CD14-positive monocyte (primary cell): ENCODE results near the gene NUP205. TPM values are rescaled to one million over a fixed set of nuclear protein-coding genes. Genes with fewer than 3 reads are reported as not detected.

ENCODE experiments used
- DNase-seq, 3 donors: peaks; one replicate each; pipeline ENCODE4 v3.0.0-alpha.2; 2011 to 2022
- H2AFZ ChIP-seq: 2 replicates; pipeline ENCODE4 v1.6.0; 2012; ENCODE audit warnings: mild to moderate bottlenecking, low read depth, low read length, inconsistent platforms; ENCODE audit not compliant: insufficient read depth, poor library complexity, severe bottlenecking
- H3K27ac ChIP-seq, 2 donors: 1 replicate in 1 of 2; 2 replicates in 1 of 2; pipeline ENCODE4 v1.5.1; 2012 to 2013; ENCODE audit warnings: low read length in 2 of 2, control low read depth in 1 of 2, inconsistent platforms in 1 of 2, low read depth in 1 of 2, mild to moderate bottlenecking in 1 of 2
- H3K27me3 ChIP-seq, 2 donors: one replicate each; pipeline versions ENCODE4 v1.6.0 to v1.6.1; 2011 to 2013; ENCODE audit warnings: low read length in 2 of 2; ENCODE audit not compliant: control insufficient read depth in 2 of 2, insufficient read depth in 2 of 2
- H3K36me3 ChIP-seq, 2 donors: replicated peaks in 1 of 2; 1 replicate in 1 of 2; 2 replicates in 1 of 2; pipeline versions ENCODE4 v1.5.1 to v1.6.1; 2012 to 2013; ENCODE audit warnings: low read length in 2 of 2, control low read depth in 1 of 2, inconsistent platforms in 1 of 2, mild to moderate bottlenecking in 1 of 2; ENCODE audit not compliant: insufficient read depth in 2 of 2, control insufficient read depth in 1 of 2
- H3K4me1 ChIP-seq, 2 donors: 1 replicate in 1 of 2; 2 replicates in 1 of 2; pipeline versions ENCODE4 v1.5.1 to v1.6.1; 2012 to 2013; ENCODE audit warnings: low read length in 2 of 2, control low read depth in 1 of 2, inconsistent platforms in 1 of 2, mild to moderate bottlenecking in 1 of 2, moderate library complexity in 1 of 2; ENCODE audit not compliant: insufficient read depth in 2 of 2, control insufficient read depth in 1 of 2
- H3K4me2 ChIP-seq: replicated peaks from 2 replicates; pipeline ENCODE3; 2012; ENCODE audit warnings: low read length, moderate library complexity, mild to moderate bottlenecking; ENCODE audit not compliant: poor library complexity, severe bottlenecking; ENCODE audit errors: extremely low read depth
- H3K4me3 ChIP-seq, 3 experiments: fragments of 200-600 bp in 1 of 3; sonication (generic) in 1 of 3; replicated peaks in 1 of 3; 1 replicate in 2 of 3; 2 replicates in 1 of 3; pipeline ENCODE4 v1.5.1; 2011 to 2013; ENCODE audit warnings: low read length in 3 of 3, mild to moderate bottlenecking in 3 of 3, control low read depth in 2 of 3, low read depth in 2 of 3, inconsistent platforms in 1 of 3, moderate library complexity in 1 of 3
- H3K79me2 ChIP-seq: 2 replicates; pipeline ENCODE4 v1.6.0; 2012; ENCODE audit warnings: mild to moderate bottlenecking, control low read depth, inconsistent platforms, low read length, moderate library complexity; ENCODE audit not compliant: insufficient read depth
- H3K9ac ChIP-seq: 2 replicates; pipeline ENCODE4 v1.6.0; 2017; ENCODE audit warnings: low read length, mild to moderate bottlenecking; ENCODE audit not compliant: insufficient read depth, poor library complexity, severe bottlenecking
- H3K9me3 ChIP-seq, 2 donors: replicated peaks in 1 of 2; 1 replicate in 1 of 2; 2 replicates in 1 of 2; pipeline versions ENCODE4 v1.5.1 to v1.6.1; 2012 to 2013; ENCODE audit warnings: low read length in 2 of 2, control low read depth in 1 of 2; ENCODE audit not compliant: control insufficient read depth in 1 of 2, insufficient read depth in 1 of 2
- H4K20me1 ChIP-seq: 2 replicates; pipeline ENCODE4 v1.6.0; 2012; ENCODE audit warnings: mild to moderate bottlenecking, low read length, control low read depth, moderate library complexity; ENCODE audit not compliant: insufficient read depth
- H3K27ac Mint-ChIP-seq, 7 donors: one replicate each; pipeline ENCODE4 v1.8.0; 2020; ENCODE audit warnings: mild to moderate bottlenecking in 7 of 7, mixed read lengths in 7 of 7, moderate library complexity in 6 of 7, inconsistent platforms in 2 of 7
- H3K27me3 Mint-ChIP-seq, 3 donors: one replicate each; pipeline ENCODE4 v1.8.0; 2021 to 2022; ENCODE audit warnings: low read depth in 3 of 3, mild to moderate bottlenecking in 3 of 3, mixed read lengths in 3 of 3, moderate library complexity in 3 of 3, inconsistent platforms in 1 of 3
- H3K36me3 Mint-ChIP-seq, 2 donors: one replicate each; pipeline ENCODE4 v1.8.0; 2020; ENCODE audit warnings: mixed read lengths in 2 of 2, inconsistent platforms in 1 of 2, mild to moderate bottlenecking in 1 of 2
- H3K4me1 Mint-ChIP-seq: one replicate; pipeline ENCODE4 v1.8.0; 2020; ENCODE audit warnings: mild to moderate bottlenecking, mixed read lengths
- H3K4me3 Mint-ChIP-seq, 2 donors: one replicate each; pipeline ENCODE4 v1.8.0; 2020; ENCODE audit warnings: mild to moderate bottlenecking in 2 of 2, mixed read lengths in 2 of 2, moderate library complexity in 1 of 2
- H3K9me3 Mint-ChIP-seq, 7 donors: one replicate each; pipeline ENCODE4 v1.8.0; 2020 to 2022; ENCODE audit warnings: mixed read lengths in 7 of 7, mild to moderate bottlenecking in 6 of 7, moderate library complexity in 6 of 7, inconsistent platforms in 2 of 7
- CTCF ChIP-seq: fragments of 200-600 bp; IDR thresholded peaks from one replicate; pipeline ENCODE4 v1.8.0; 2022; ENCODE audit warnings: antibody characterized with exemption, mild to moderate bottlenecking
- WGBS: methylation state at CpG from one replicate; pipeline ENCODE4 v1.1.5; 2013; ENCODE audit warnings: missing lambda C conversion rate; ENCODE audit not compliant: insufficient coverage; 5-methylcytosine and 5-hydroxymethylcytosine counted together
- intact Hi-C, 2 donors: fragments of 100-400 bp; cut with micrococcal nuclease; formaldehyde crosslinking; loops; one replicate each; pipeline versions ENCODE4 v1.15.0 to v1.15.1; 2023
- polyA plus RNA-seq, 3 donors: library from polyadenylated mRNA; depleted of rRNA in 1 of 3; unstranded in 2 of 3; stranded (reverse) in 1 of 3; fragments of 300-500 nt in 2 of 3; fragments of >200 nt in 1 of 3; fragmentation: Illumina TruSeq in 2 of 3; gene quantifications; 1 replicate in 2 of 3; 2 replicates in 1 of 3; pipeline ENCODE4 v1.2.3, GENCODE V29; 2012 to 2021

Gene NUP205
- polyA plus RNA-seq, 3 donors = 10.9 to 15.2 (median 13.7) TPM

- peaks cover 0 to under 1% of the 10 kb centered on the region in 2 donors for H3K36me3 Mint-ChIP-seq
- Histone ChIP-seq H3K36me3 (no peaks in the 10 kb centered on the region), H3K79me2 (peaks cover 20% of the 10 kb centered on the region), H3K4me2 (peak overlapping the region; percentile 31), H3K4me3 (peak overlapping the region in 1 of 3 experiments; percentile 14), H3K4me1 (peaks cover 27 to 33% of the 10 kb centered on the region in 2 donors), H3K27me3 (no peaks in the 10 kb centered on the region), H3K9ac (no peak overlapping the region), H4K20me1 (no peaks in the 10 kb centered on the region), H3K9me3 (no peaks in the 10 kb centered on the region), H2AFZ (peak overlapping the region; percentile 29), H3K27ac (peak overlapping the region in 1 of 2 donors; percentile 25)
- TF ChIP-seq CTCF = no peak
- peaks cover 0 to 2% (median 0%) of the 10 kb centered on the region in 7 donors for H3K9me3 Mint-ChIP-seq
- peak overlapping the region in 1 of 2 donors; percentile 78 for H3K4me3 Mint-ChIP-seq
- intact Hi-C loops = no loop called here
- peaks cover 32% of the 10 kb centered on the region for H3K4me1 Mint-ChIP-seq
- no peaks in the 10 kb centered on the region for H3K27me3 Mint-ChIP-seq
- peak overlapping the region in 6 of 7 donors; percentile 41 to 81 (median 69) for H3K27ac Mint-ChIP-seq
- peak; percentile 44 to 62 (median 52) for DNase-seq
- WGBS = no CpG with 5 or more reads among the region's 9 CpGs
Measured at GRCh38 chr7:135659159-135659846, 101.6 kb downstream of the NUP205 start.

- H3K36me3 Mint-ChIP-seq = peaks cover 4 to 6% of the 10 kb centered on the region in 2 donors
- peaks cover 45% of the 10 kb centered on the region for H3K4me1 Mint-ChIP-seq
- peak in 1 of 3 donors; percentile 10 for DNase-seq
- Histone ChIP-seq H3K4me3 (peak overlapping the region; percentile 64 to 92 (median 69)), H3K4me1 (peaks cover 34 to 38% of the 10 kb centered on the region in 2 donors), H3K36me3 (no peaks in the 10 kb centered on the region), H3K4me2 (peak overlapping the region; percentile 90), H3K9ac (peak overlapping the region; percentile 88), H3K9me3 (no peaks in the 10 kb centered on the region), H3K79me2 (peaks cover 42% of the 10 kb centered on the region), H2AFZ (peak overlapping the region; percentile 97), H3K27ac (peak overlapping the region; percentile 49 to 93), H4K20me1 (peaks cover 4% of the 10 kb centered on the region), H3K27me3 (no peaks in the 10 kb centered on the region)
- no peaks in the 10 kb centered on the region for H3K27me3 Mint-ChIP-seq
- no peak for TF ChIP-seq CTCF
- WGBS = 30% methylated on average over 14 of the region's 14 CpGs
- intact Hi-C loops = loop anchor here (5.0 to 10.0 kb wide), 6 partner anchors 147 to 1017 kb away; partner anchors contain the start of genes BPGM (in 1 of the 2), CNOT4 (in 1 of the 2) and MTPN (in 1 of the 2)
- H3K4me3 Mint-ChIP-seq = peak overlapping the region; percentile 87 to 95
- peak overlapping the region in 5 of 7 donors; percentile 6 to 96 (median 78) for H3K27ac Mint-ChIP-seq
- peaks cover 0 to 2% (median 0%) of the 10 kb centered on the region in 7 donors for H3K9me3 Mint-ChIP-seq
Measured at GRCh38 chr7:135661311-135662122, 103.8 kb downstream of the NUP205 start.
